ENCODE results near the gene ZNF516.

Gene ZNF516

GRCh38 chr18:76441668-76442412 is 53.2 kb downstream of the ZNF516 start:
- Histone ChIP-seq H3K27ac (ENCODE audit: low read depth, low read length) (no peak overlapping the region), H3K27me3 (ENCODE audit: control insufficient read depth in 1 of 2, insufficient read depth in 2 of 2, low read length in 2 of 2) (no peaks in the 10 kb centered on the region), H3K9ac (ENCODE audit: low read depth in 1 of 2, low read length in 2 of 2) (no peak overlapping the region), H3K4me3 (ENCODE audit: low read depth in 1 of 2, low read length in 2 of 2) (no peak overlapping the region), H3K4me1 (ENCODE audit: control insufficient read depth in 1 of 2, insufficient read depth in 2 of 2, low read length in 2 of 2) (peaks cover 12 to 13% of the 10 kb centered on the region in 2 donors), H3K36me3 (ENCODE audit: control insufficient read depth in 1 of 2, insufficient read depth in 2 of 2, low read length in 2 of 2) (peaks cover 4 to 36% of the 10 kb centered on the region in 2 donors), H3K9me3 (ENCODE audit: control insufficient read depth in 1 of 2, low read length in 2 of 2) (no peaks in the 10 kb centered on the region)

GRCh38 chr18:76441002-76441667 is 53.9 kb downstream of the ZNF516 start:
- Histone ChIP-seq H3K9me3 (ENCODE audit: control insufficient read depth in 1 of 2, low read length in 2 of 2) (no peaks in the 10 kb centered on the region), H3K27ac (ENCODE audit: low read depth, low read length) (no peak overlapping the region), H3K36me3 (ENCODE audit: control insufficient read depth in 1 of 2, insufficient read depth in 2 of 2, low read length in 2 of 2) (peaks cover 4 to 43% of the 10 kb centered on the region in 2 donors), H3K4me3 (ENCODE audit: low read depth in 1 of 2, low read length in 2 of 2) (no peak overlapping the region), H3K9ac (ENCODE audit: low read depth in 1 of 2, low read length in 2 of 2) (no peak overlapping the region), H3K4me1 (ENCODE audit: control insufficient read depth in 1 of 2, insufficient read depth in 2 of 2, low read length in 2 of 2) (peaks cover 9 to 13% of the 10 kb centered on the region in 2 donors), H3K27me3 (ENCODE audit: control insufficient read depth in 1 of 2, insufficient read depth in 2 of 2, low read length in 2 of 2) (no peaks in the 10 kb centered on the region)

- Histone ChIP-seq H3K9ac (ENCODE audit: low read depth in 1 of 2, low read length in 2 of 2) (no peak overlapping the region), H3K27ac (ENCODE audit: low read depth, low read length) (no peak overlapping the region), H3K4me3 (ENCODE audit: low read depth in 1 of 2, low read length in 2 of 2) (no peak overlapping the region), H3K27me3 (ENCODE audit: control insufficient read depth in 1 of 2, insufficient read depth in 2 of 2, low read length in 2 of 2) (no peaks in the 10 kb centered on the region), H3K36me3 (ENCODE audit: control insufficient read depth in 1 of 2, insufficient read depth in 2 of 2, low read length in 2 of 2) (peaks cover 15 to 64% of the 10 kb centered on the region in 2 donors), H3K9me3 (ENCODE audit: control insufficient read depth in 1 of 2, low read length in 2 of 2) (no peaks in the 10 kb centered on the region), H3K4me1 (ENCODE audit: control insufficient read depth in 1 of 2, insufficient read depth in 2 of 2, low read length in 2 of 2) (no peaks in the 10 kb centered on the region)
Observed at GRCh38 chr18:76437910-76438309, 57.1 kb downstream of the ZNF516 start.

- no peaks in the 10 kb centered on the region for H3K4me1 ChIP-seq (ENCODE audit: control insufficient read depth in 1 of 2, insufficient read depth in 2 of 2, low read length in 2 of 2)
- H3K9me3 ChIP-seq (ENCODE audit: control insufficient read depth in 1 of 2, low read length in 2 of 2): no peaks in the 10 kb centered on the region
- H3K36me3 ChIP-seq (ENCODE audit: control insufficient read depth in 1 of 2, insufficient read depth in 2 of 2, low read length in 2 of 2): peaks cover 18 to 65% of the 10 kb centered on the region in 2 donors
- H3K9ac ChIP-seq (ENCODE audit: low read depth in 1 of 2, low read length in 2 of 2): no peak overlapping the region
- no peaks in the 10 kb centered on the region for H3K27me3 ChIP-seq (ENCODE audit: control insufficient read depth in 1 of 2, insufficient read depth in 2 of 2, low read length in 2 of 2)
- no peak overlapping the region for H3K27ac ChIP-seq (ENCODE audit: low read depth, low read length)
- H3K4me3 ChIP-seq (ENCODE audit: low read depth in 1 of 2, low read length in 2 of 2): no peak overlapping the region
Observed at GRCh38 chr18:76437011-76437410, 58.0 kb downstream of the ZNF516 start.

DNA sequence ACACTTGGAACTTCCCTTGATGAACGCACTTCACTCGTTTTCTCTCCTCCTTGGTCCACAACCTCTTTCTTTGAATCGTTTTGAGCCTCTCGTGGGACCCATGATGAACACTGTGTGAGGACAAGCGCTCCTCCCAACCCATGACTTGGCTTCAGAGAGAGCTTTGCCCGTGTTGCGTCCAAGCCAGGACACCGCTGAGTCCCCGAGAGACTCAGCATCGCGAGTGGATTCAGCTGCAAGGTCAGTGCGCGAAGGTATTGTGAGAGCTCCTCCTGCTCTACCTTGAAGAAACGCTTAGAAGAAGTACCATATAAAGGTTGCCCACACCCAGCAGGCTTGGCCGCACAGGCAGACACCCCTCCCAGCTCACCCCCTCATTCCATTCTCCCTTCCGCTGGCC is 58.7 kb downstream of the ZNF516 start:
- no peaks in the 10 kb centered on the region for H3K27me3 ChIP-seq (ENCODE audit: control insufficient read depth in 1 of 2, insufficient read depth in 2 of 2, low read length in 2 of 2)
- peaks cover 20 to 60% of the 10 kb centered on the region in 2 donors for H3K36me3 ChIP-seq (ENCODE audit: control insufficient read depth in 1 of 2, insufficient read depth in 2 of 2, low read length in 2 of 2)
- H3K4me3 ChIP-seq (ENCODE audit: low read depth in 1 of 2, low read length in 2 of 2): no peak overlapping the region
- no peak overlapping the region for H3K9ac ChIP-seq (ENCODE audit: low read depth in 1 of 2, low read length in 2 of 2)
- H3K4me1 ChIP-seq (ENCODE audit: control insufficient read depth in 1 of 2, insufficient read depth in 2 of 2, low read length in 2 of 2): no peaks in the 10 kb centered on the region
- H3K9me3 ChIP-seq (ENCODE audit: control insufficient read depth in 1 of 2, low read length in 2 of 2): no peaks in the 10 kb centered on the region
- no peak overlapping the region for H3K27ac ChIP-seq (ENCODE audit: low read depth, low read length)

DNA sequence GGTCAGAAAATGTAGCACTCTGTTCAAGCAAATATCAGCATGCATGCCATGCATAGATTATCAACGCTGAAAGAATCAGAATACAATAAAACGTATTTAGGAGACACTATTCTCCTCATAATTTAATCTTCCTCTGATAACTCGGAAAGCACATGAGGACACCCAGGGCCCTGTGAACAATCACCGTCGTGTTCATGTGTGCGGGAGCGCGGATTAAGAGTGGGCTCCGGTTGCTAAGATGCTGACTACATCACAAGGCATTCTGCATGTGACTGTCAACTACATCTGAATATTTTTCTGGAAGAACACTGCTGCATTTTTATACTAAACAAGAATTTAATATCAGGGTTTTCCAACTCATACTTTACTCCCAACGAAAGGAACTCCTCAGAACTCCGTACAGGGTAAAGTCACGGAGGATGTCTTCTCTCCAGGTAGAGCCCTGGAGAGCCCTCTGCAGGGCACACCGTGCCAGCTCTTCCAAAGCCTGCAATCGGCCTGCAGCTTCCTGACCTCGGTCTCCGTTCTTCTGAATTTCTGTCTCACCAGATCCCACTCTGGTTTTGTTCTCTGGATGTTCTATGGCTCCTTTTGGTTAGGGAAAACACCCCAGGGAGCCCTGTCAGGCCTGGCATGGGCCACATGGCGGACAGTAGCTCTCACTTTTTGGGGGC is 59.6 kb downstream of the ZNF516 start:
- no peaks in the 10 kb centered on the region for H3K27me3 ChIP-seq (ENCODE audit: control insufficient read depth in 1 of 2, insufficient read depth in 2 of 2, low read length in 2 of 2)
- no peak overlapping the region for H3K9ac ChIP-seq (ENCODE audit: low read depth in 1 of 2, low read length in 2 of 2)
- H3K36me3 ChIP-seq (ENCODE audit: control insufficient read depth in 1 of 2, insufficient read depth in 2 of 2, low read length in 2 of 2): peaks cover 17 to 52% of the 10 kb centered on the region in 2 donors
- no peaks in the 10 kb centered on the region for H3K4me1 ChIP-seq (ENCODE audit: control insufficient read depth in 1 of 2, insufficient read depth in 2 of 2, low read length in 2 of 2)
- no peak overlapping the region for H3K27ac ChIP-seq (ENCODE audit: low read depth, low read length)
- H3K9me3 ChIP-seq (ENCODE audit: control insufficient read depth in 1 of 2, low read length in 2 of 2): no peaks in the 10 kb centered on the region
- no peak overlapping the region for H3K4me3 ChIP-seq (ENCODE audit: low read depth in 1 of 2, low read length in 2 of 2)

DNA sequence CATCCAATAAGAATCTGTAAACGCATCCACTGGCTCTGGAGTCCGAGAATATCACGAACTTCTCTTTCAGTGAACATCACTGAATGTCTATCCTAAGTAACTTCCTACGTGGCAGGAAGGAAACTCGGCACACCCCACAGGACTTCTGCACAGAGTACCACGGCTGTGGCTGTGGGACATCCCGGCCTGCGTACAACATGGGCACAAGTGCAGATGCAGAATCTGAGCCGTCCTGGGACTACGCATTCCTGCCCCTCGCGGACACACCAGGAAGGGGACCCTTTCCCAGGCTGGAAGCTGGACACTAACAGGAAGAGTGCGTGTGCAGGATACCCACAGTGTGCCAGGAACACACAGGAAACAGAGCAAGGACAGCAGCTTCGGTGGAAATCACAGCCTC is 60.6 kb downstream of the ZNF516 start:
- no peak overlapping the region for H3K4me3 ChIP-seq (ENCODE audit: low read depth in 1 of 2, low read length in 2 of 2)
- H3K27me3 ChIP-seq (ENCODE audit: control insufficient read depth in 1 of 2, insufficient read depth in 2 of 2, low read length in 2 of 2): no peaks in the 10 kb centered on the region
- H3K36me3 ChIP-seq (ENCODE audit: control insufficient read depth in 1 of 2, insufficient read depth in 2 of 2, low read length in 2 of 2): peaks cover 17 to 52% of the 10 kb centered on the region in 2 donors
- peaks cover 0 to 3% of the 10 kb centered on the region in 2 donors for H3K4me1 ChIP-seq (ENCODE audit: control insufficient read depth in 1 of 2, insufficient read depth in 2 of 2, low read length in 2 of 2)
- no peak overlapping the region for H3K27ac ChIP-seq (ENCODE audit: low read depth, low read length)
- H3K9me3 ChIP-seq (ENCODE audit: control insufficient read depth in 1 of 2, low read length in 2 of 2): no peaks in the 10 kb centered on the region
- H3K9ac ChIP-seq (ENCODE audit: low read depth in 1 of 2, low read length in 2 of 2): no peak overlapping the region

GRCh38 chr18:76433788-76434187 is 61.3 kb downstream of the ZNF516 start:
- H3K9me3 ChIP-seq (ENCODE audit: control insufficient read depth in 1 of 2, low read length in 2 of 2): no peaks in the 10 kb centered on the region
- no peaks in the 10 kb centered on the region for H3K27me3 ChIP-seq (ENCODE audit: control insufficient read depth in 1 of 2, insufficient read depth in 2 of 2, low read length in 2 of 2)
- H3K27ac ChIP-seq (ENCODE audit: low read depth, low read length): no peak overlapping the region
- no peak overlapping the region for H3K9ac ChIP-seq (ENCODE audit: low read depth in 1 of 2, low read length in 2 of 2)
- H3K36me3 ChIP-seq (ENCODE audit: control insufficient read depth in 1 of 2, insufficient read depth in 2 of 2, low read length in 2 of 2): peaks cover 17 to 51% of the 10 kb centered on the region in 2 donors
- peaks cover 0 to 10% of the 10 kb centered on the region in 2 donors for H3K4me1 ChIP-seq (ENCODE audit: control insufficient read depth in 1 of 2, insufficient read depth in 2 of 2, low read length in 2 of 2)
- H3K4me3 ChIP-seq (ENCODE audit: low read depth in 1 of 2, low read length in 2 of 2): no peak overlapping the region

GRCh38 chr18:76432970-76433767 is 61.9 kb downstream of the ZNF516 start:
- Histone ChIP-seq H3K4me3 (ENCODE audit: low read depth in 1 of 2, low read length in 2 of 2) (no peak overlapping the region), H3K27me3 (ENCODE audit: control insufficient read depth in 1 of 2, insufficient read depth in 2 of 2, low read length in 2 of 2) (no peaks in the 10 kb centered on the region), H3K9me3 (ENCODE audit: control insufficient read depth in 1 of 2, low read length in 2 of 2) (no peaks in the 10 kb centered on the region), H3K27ac (ENCODE audit: low read depth, low read length) (no peak overlapping the region), H3K9ac (ENCODE audit: low read depth in 1 of 2, low read length in 2 of 2) (no peak overlapping the region), H3K36me3 (ENCODE audit: control insufficient read depth in 1 of 2, insufficient read depth in 2 of 2, low read length in 2 of 2) (peaks cover 17 to 48% of the 10 kb centered on the region in 2 donors), H3K4me1 (ENCODE audit: control insufficient read depth in 1 of 2, insufficient read depth in 2 of 2, low read length in 2 of 2) (peaks cover 0 to 13% of the 10 kb centered on the region in 2 donors)
